Fibroblast of lung (primary cell): ENCODE data around the gene IGIP.

Source experiments
- CTCF ChIP-seq, 2 donors: IDR thresholded peaks in 1 of 2; conservative IDR thresholded peaks in 1 of 2; 1 replicate in 1 of 2; 2 replicates in 1 of 2; pipeline ENCODE4 v1.5.1; 2011 to 2012; ENCODE audit warnings: low read length in 2 of 2, control low read depth in 1 of 2, inconsistent platforms in 1 of 2, low read depth in 1 of 2, mild to moderate bottlenecking in 1 of 2
- EZH2 ChIP-seq: IDR thresholded peaks from 2 replicates; pipeline ENCODE4 v1.5.1; 2012; ENCODE audit warnings: low read length, control low read depth, mild to moderate bottlenecking; ENCODE audit errors: missing control alignments

- TF ChIP-seq CTCF (conservative IDR thresholded peaks at IDR 0.05 in 1 of 2, IDR thresholded peaks at IDR 0.05 in 1 of 2; ENCODE audit: low read depth in 1 of 2, low read length in 2 of 2) (no peak), EZH2 (no peak)
Observed at GRCh38 chr5:140147460-140147859, 21.7 kb downstream of the IGIP start.
